ENCODE measurements around the gene INPP4B. TPM values are rescaled to one million over a fixed set of nuclear protein-coding genes. Genes with fewer than 3 reads are reported as not detected.

INPP4B gene
- total and polyA plus RNA-seq, 2 of the 4 experiments (the other 2 are of a cell fraction), result 1.8 to 14.0 TPM

GRCh38 chr4:142473960-142474338 is 372.2 kb downstream of the INPP4B start:
- H3K4ac ChIP-seq (ENCODE audit: low read depth, low read length), result no peak overlapping the region
- no peak overlapping the region for H4K91ac ChIP-seq (ENCODE audit: insufficient read depth, low read depth, low read length)
- H2BK20ac ChIP-seq (ENCODE audit: low read depth, low read length), result no peak overlapping the region
- no peaks in the 10 kb centered on the region for H4K20me1 ChIP-seq (ENCODE audit: insufficient read depth, low read length)
- no TSS peak for BruUV-seq (replicated peaks)
- no peak overlapping the region for H3K27ac ChIP-seq (ENCODE audit: insufficient read depth, low read length)
- H3K9me1 ChIP-seq (ENCODE audit: insufficient read depth, low read length), result peaks cover 10% of the 10 kb centered on the region
- H2BK15ac ChIP-seq (ENCODE audit: low read depth, low read length), result no peak overlapping the region
- H3K18ac ChIP-seq (ENCODE audit: low read depth, low read length), result no peak overlapping the region
- no peak for TF ChIP-seq MXI1 (IDR thresholded peaks at IDR 0.05; ENCODE audit: borderline replicate concordance, low read depth, low read length)
- TF ChIP-seq NFE2L2 (IDR thresholded peaks at IDR 0.05; ENCODE audit: low read depth, low read length), result no peak
- TF ChIP-seq RAD21 (IDR thresholded peaks at IDR 0.05; ENCODE audit: low read length), result no peak
- TF ChIP-seq POLR2A (IDR thresholded peaks at IDR 0.05; ENCODE audit: low read depth, low read length), result no peak
- no peak for TF ChIP-seq RFX5 (IDR thresholded peaks at IDR 0.05; ENCODE audit: low read depth, low read length)
- TF ChIP-seq RCOR1 (IDR thresholded peaks at IDR 0.05; ENCODE audit: insufficient replicate concordance, low read length), result no peak
- TF ChIP-seq CEBPB (IDR thresholded peaks at IDR 0.05; ENCODE audit: low read depth, low read length), result no peak
- TF ChIP-seq MAZ (IDR thresholded peaks at IDR 0.05; ENCODE audit: borderline replicate concordance, low read depth, low read length), result no peak
- no peak for TF ChIP-seq ELK1 (IDR thresholded peaks at IDR 0.05; ENCODE audit: borderline replicate concordance, low read depth, low read length)
- TF ChIP-seq SMC3 (IDR thresholded peaks at IDR 0.05; ENCODE audit: low read depth, low read length), result no peak
- TF ChIP-seq BHLHE40 (IDR thresholded peaks at IDR 0.05; ENCODE audit: low read depth, low read length), result no peak
- no peak for DNase-seq
- ChIA-PET POLR2A (ENCODE audit: unreplicated experiment) (no interaction called here), CTCF (interaction anchor here (0.6 to 1.1 kb wide), 2 partner anchors 45 to 71 kb away, joined by 3 to 4 read pairs; no protein-coding TSS in a partner anchor)
- 93% methylated on average over 2 of the region's 4 CpGs; no CpG with 5 or more reads in 1 of the 2 experiments for WGBS, 2 experiments (ENCODE audit: extremely low coverage in 2 of 2, insufficient read length in 1 of 2)
- H3K4me3 ChIP-seq (ENCODE audit: insufficient read depth, low read depth, low read length), result no peak overlapping the region
- no peaks in the 10 kb centered on the region for H3K79me1 ChIP-seq (ENCODE audit: low read depth in 1 of 2, low read length in 2 of 2)
- H2BK5ac ChIP-seq (ENCODE audit: low read depth, low read length, poor library complexity, severe bottlenecking), result no peak overlapping the region
- H3K14ac ChIP-seq (replicated peaks; ENCODE audit: low read depth, low read length), result 0 out of 2 replicates have a peak overlapping the region, but pooled peaks have one; percentile 23
- H3K56ac ChIP-seq (ENCODE audit: extremely low read depth, insufficient read depth, low read length), result no peak overlapping the region
- no peak overlapping the region for H4K8ac ChIP-seq (ENCODE audit: low read depth in 2 of 2, low read length in 2 of 2)
- dilution Hi-C loops (cut with HindIII; ENCODE audit: low sequenced_read_pairs, unreplicated experiment) (no loop called here), in situ Hi-C loops (cut with MboI; ENCODE audit: low sequenced_read_pairs) (no loop called here), intact Hi-C loops (cut with micrococcal nuclease) (no loop called here)
- H3K27me3 ChIP-seq (ENCODE audit: control insufficient read depth, insufficient read depth, low read length), result no peaks in the 10 kb centered on the region
- no peaks in the 10 kb centered on the region for H3K9me3 ChIP-seq (ENCODE audit: control insufficient read depth, insufficient read depth, low read length)
- ATAC-seq (ENCODE audit: low read depth), result no peak
- H4K5ac ChIP-seq (ENCODE audit: low read depth, low read length), result no peak overlapping the region
- no peak overlapping the region; the same call in 1 of the 2 replicates for H2BK120ac ChIP-seq (ENCODE audit: low read depth, low read length)
- H3K9ac ChIP-seq (ENCODE audit: low read depth, low read length), result no peak overlapping the region
- H3K4me1 ChIP-seq (ENCODE audit: control insufficient read depth, insufficient read depth, low read length), result peaks cover 1% of the 10 kb centered on the region; the same call in 1 of the 2 replicates
- no peak overlapping the region for H3K4me2 ChIP-seq (ENCODE audit: low read depth, low read length)
- no peak overlapping the region for H2AK5ac ChIP-seq (ENCODE audit: low read depth, low read length)
- no peak overlapping the region for H3K23ac ChIP-seq (ENCODE audit: low read depth, low read length)
- peak overlapping the region; percentile 27 for H2AFZ ChIP-seq (replicated peaks; ENCODE audit: low read length, poor library complexity)
- no peaks in the 10 kb centered on the region for H3K36me3 ChIP-seq (ENCODE audit: control insufficient read depth, insufficient read depth, low read length)
- no peak overlapping the region for H2AK9ac ChIP-seq (replicated peaks; ENCODE audit: low read depth, low read length, poor library complexity)
